Measurements from ENCODE around the gene ACSL3.
"Not testable (repeated sequence)": the region's sequence is repeated elsewhere in the genome, so short reads cannot be mapped to it uniquely, and the experiment has no call there.

The ACSL3 gene

DNA sequence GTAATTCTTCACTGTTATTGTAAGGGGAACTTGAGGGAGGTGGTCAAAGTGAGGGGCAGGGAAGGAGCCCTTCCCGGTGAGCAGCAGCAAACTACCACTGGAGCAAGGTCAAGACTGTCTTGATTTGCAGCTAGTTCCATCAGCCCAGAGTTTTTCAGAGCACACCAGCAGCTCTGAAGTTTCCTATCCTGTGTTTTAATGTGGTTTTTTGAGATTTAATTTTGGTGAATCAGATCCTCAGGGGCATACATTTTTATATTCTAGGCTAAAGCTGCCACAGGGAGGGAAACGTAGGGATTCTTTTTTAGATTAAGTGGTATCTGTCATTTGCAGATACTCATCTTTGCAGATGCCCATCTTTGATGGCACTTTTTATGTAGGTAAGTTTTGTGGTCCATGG, 124.1 kb downstream of the ACSL3 start:
- H3K36me3 Mint-ChIP-seq = no peaks in the 10 kb centered on the region
- DNase-seq (ENCODE audit: low spot score in 2 of 2) = no peak

DNA sequence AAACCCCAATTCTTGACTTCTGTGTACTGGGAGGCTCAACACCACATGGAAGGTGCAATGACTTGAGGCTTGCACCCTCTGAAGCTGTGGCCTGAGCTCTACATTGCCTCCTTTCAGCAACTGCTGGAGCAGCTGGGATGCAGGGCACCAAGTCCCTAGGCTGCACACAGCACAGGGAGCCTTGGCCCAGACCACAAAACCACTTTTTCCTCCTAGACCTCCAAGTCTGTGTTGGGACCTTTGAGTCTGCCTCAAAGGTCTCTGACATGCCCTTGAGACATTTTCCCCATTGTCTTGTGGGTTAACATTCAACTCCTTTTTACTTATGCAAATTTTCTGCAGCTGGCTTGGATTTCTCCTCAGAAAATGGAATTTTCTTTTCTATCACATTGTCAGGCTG, 128.6 kb downstream of the ACSL3 start:
- Mint-ChIP-seq H3K9me3 (peaks cover 6% of the 10 kb centered on the region), H3K36me3 (no peaks in the 10 kb centered on the region), H3K4me1 (no peaks in the 10 kb centered on the region), H3K27ac (no peak overlapping the region), H3K4me3 (no peak overlapping the region), H3K27me3 (peaks cover 9% of the 10 kb centered on the region)
- no peak for ATAC-seq (ENCODE audit: low read depth)
- no peak for DNase-seq (ENCODE audit: low spot score in 2 of 2)

More for the DNA sequence above, 124.1 kb downstream of the ACSL3 start:
- peaks cover 6% of the 10 kb centered on the region for H3K9me3 Mint-ChIP-seq
- H3K27ac Mint-ChIP-seq = no peak overlapping the region
- no peak for ATAC-seq (ENCODE audit: low read depth)
- H3K27me3 Mint-ChIP-seq = peaks cover 12% of the 10 kb centered on the region
- H3K4me1 Mint-ChIP-seq = peaks cover 3% of the 10 kb centered on the region
- no peak overlapping the region for H3K4me3 Mint-ChIP-seq

DNA sequence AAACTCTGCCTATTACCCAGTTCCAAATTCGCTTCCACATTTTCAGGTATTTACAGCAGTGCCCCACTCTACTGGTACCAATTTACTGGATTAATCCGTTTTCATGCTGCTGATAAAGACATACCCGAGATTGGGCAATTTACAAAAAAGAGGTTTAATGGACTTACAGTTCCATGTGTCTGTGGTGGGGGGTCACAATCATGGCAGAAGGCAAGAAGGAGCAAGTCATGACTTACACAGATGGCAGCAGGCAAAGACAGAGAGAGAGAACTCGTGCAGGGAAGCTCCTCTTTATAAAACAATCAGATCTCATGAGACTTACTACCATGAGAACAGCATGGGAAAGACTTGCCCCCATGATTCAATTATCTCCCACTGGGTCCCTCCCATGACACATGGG, 129.4 kb downstream of the ACSL3 start:
- DNase-seq (ENCODE audit: low spot score in 2 of 2); H3K27ac Mint-ChIP-seq; H3K4me3 Mint-ChIP-seq; H3K36me3 Mint-ChIP-seq; ATAC-seq (ENCODE audit: low read depth); H3K27me3 Mint-ChIP-seq; H3K4me1 Mint-ChIP-seq; H3K9me3 Mint-ChIP-seq: not testable (repeated sequence)

DNA sequence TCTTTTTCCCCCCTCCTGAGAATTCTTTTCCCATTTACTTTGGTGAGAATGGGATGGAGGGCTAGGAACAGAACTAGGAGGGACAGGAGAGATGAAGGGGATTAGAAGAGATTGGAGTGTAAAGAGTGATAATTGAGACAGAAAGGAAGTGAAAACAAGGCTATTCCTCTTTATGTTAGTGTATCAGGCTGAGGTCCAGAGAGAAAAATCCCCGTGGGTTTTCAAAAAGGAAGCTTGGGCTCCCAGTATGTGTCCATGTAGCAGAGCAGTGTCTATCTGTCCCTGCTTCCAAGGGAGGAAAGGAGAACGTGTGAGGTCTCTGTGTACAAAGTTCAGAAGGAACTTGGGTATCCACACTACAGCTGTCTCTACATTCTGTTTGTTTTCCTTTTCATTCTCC, 131.3 kb downstream of the ACSL3 start:
- no peak overlapping the region for H3K27ac Mint-ChIP-seq
- no peaks in the 10 kb centered on the region for H3K36me3 Mint-ChIP-seq
- H3K27me3 Mint-ChIP-seq = peaks cover 2% of the 10 kb centered on the region
- H3K4me1 Mint-ChIP-seq = no peaks in the 10 kb centered on the region
- ATAC-seq (ENCODE audit: low read depth) (no peak), DNase-seq (ENCODE audit: low spot score in 2 of 2) (no peak)
- H3K4me3 Mint-ChIP-seq = no peak overlapping the region
- H3K9me3 Mint-ChIP-seq = no peaks in the 10 kb centered on the region
